GM19240 (cell line): Measurements from ENCODE around the gene ZBTB16.

ENCODE experiments used
- DNase-seq: peaks from one replicate; pipeline ENCODE4 v3.0.0; 2011; ENCODE audit warnings: low spot score; ENCODE audit not compliant: insufficient read length

The ZBTB16 gene

DNA sequence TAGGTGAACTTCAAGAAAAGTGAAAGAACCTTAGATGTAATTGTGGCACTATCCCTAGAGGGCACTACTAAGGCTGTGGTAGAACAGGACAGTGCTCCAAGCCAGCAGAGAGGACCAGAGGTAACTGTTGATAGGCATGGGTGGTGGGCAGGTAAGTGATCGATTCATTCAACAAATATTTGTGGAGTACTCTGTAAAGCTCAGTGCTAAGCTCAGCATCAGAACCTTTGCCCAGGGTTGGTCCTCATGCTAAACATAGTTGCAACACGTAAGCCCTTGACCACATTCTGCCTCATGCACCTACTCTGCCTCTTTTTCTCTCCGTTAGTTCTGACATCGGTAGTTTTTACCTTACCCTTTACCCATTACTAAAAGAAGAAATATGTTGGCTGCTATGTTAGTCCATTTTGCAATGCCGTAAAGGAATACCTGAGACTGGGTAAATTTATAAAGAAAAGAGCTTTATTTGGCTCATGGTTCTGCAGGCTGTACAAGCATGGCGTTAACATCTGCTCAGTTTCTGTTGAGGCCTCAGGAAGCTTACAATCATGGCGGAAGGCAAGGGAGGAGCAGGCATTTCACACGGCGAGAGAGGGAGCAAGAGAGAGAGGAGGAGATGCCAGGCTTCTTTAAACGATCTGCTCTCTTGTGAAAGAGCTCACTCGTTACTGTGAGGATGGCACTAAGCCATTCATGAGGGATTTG is 218.3 kb downstream of the ZBTB16 start:
- DNase-seq = no peak

DNA sequence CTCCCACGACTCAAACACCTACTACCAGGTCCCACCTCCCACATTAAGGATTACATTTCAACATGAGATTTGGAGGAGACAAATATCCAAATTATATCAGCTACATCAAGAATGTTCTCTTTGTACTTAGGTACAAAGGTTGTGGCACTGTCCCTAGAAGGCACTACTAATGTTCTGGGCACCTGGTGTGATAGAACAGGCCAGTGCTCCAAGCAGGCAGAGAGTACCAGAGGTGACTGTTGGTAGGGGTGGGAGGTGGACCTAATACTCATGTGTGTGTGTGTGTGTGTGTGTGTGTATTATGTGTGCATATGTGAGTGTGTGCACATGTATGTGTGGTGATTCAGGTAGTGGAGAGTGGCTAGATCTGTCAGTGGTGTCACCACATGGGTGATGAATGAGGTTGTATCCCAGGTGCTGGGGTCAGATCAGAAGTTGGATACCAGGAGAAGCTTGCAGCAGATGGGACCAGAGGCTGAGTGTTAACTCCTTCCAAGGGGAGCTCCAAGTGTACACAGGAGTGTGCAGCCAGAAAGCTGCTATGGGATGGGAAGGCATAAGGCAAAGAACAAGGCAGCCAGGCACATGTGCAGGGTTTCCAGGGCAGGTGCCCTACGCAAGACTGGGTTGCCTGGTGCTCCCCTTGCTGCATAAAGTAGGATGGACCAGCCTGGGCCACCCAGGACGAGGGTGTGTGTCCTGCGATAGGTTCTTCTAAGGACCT is 219.0 kb downstream of the ZBTB16 start:
- DNase-seq = no peak

GRCh38 chr11:114279792-114280546 is 220.5 kb downstream of the ZBTB16 start:
- DNase-seq = no peak

- no peak for DNase-seq
Measured at GRCh38 chr11:114280696-114281095, 221.2 kb downstream of the ZBTB16 start.

GRCh38 chr11:114281388-114281956 is 222.0 kb downstream of the ZBTB16 start:
- DNase-seq = no peak

GRCh38 chr11:114282488-114282887 is 223.0 kb downstream of the ZBTB16 start:
- DNase-seq = no peak

GRCh38 chr11:114283422-114283821 is 223.9 kb downstream of the ZBTB16 start:
- no peak for DNase-seq

- DNase-seq = no peak
Measured at GRCh38 chr11:114284021-114284420, 224.5 kb downstream of the ZBTB16 start.

- DNase-seq = no peak
Measured at GRCh38 chr11:114284914-114285313, 225.4 kb downstream of the ZBTB16 start.

DNA sequence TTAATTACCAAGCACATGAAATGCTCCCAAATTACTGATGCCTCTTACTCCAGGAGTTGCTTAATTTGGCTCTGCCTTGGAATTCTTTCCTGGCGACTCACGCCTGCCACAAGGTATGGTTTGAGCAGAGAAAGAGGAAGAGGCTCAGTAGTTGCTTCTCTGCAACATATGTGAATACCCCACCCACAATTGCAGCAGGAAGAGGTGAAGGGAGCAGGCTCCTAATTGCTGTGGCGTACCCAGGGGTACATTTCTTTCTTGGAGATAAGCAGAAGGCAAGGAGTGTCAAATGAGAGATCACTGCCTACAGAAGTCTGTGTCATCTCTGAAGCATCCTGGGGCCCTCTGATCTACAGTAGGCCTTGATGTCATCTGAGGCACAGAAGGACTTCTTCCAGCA is 226.1 kb downstream of the ZBTB16 start:
- no peak for DNase-seq

- no peak for DNase-seq
Measured at GRCh38 chr11:114286229-114286628, 226.7 kb downstream of the ZBTB16 start.

DNA sequence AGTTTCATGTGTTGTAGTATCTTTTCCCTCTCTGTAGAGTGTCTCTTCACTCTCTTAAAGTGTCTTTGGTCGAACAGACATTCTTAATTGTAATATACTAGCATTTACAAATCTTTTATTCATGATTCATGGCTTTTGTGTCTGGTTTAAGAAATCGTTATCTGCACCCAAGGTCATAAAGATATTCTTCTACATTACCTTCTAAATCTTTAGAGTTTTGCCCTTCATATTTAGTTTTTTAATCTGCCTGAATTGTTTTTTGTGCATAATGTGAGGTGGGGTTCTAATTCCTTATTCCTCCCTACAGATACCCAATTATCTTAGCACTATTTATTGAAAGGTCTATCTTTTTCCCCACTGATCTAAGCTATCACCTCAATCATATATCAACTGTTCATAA is 227.6 kb downstream of the ZBTB16 start:
- DNase-seq = no peak

DNA sequence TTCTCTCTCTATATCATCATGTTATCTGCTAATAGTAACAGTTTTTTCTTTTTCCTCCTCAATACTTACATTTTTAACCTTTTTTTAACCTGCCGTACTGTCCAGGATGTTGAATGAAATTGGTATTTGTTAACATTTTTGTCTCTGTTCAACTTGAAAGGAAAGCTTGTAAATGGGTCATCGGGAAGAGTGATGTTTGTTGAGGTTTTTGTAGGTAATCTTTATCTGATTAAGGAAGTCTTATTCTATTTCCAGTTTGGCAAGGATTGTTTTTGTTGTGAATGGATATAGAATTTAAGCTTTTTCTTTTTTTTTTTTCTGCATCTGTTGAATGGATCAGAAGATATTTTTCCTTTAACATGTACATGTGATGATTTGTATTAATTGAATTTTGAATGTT is 228.6 kb downstream of the ZBTB16 start:
- DNase-seq = no peak

- no peak for DNase-seq
Measured at GRCh38 chr11:114289779-114290178, 230.3 kb downstream of the ZBTB16 start.

- DNase-seq = no peak
Measured at GRCh38 chr11:114290503-114291235, 231.2 kb downstream of the ZBTB16 start.

DNA sequence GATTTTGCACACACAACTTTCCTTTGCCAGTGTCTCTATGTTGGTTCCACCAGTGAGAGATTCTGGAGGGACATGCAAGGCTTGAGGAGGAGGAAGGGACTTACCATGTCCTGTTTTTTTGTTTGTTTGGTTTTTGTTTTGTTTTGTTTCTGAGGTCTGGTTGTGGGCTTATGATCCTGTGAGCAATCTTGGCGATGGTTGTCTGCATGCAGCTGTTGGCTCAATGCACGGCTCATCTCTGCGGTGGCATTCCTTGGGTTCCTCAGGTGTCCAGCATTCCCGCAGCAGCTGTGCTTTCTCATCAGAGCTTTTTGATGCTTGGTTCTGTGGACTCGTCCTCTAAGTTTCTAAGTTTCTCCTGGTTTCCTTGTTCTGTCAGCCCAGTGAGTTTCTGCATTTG is 231.9 kb downstream of the ZBTB16 start:
- DNase-seq = no peak

DNA sequence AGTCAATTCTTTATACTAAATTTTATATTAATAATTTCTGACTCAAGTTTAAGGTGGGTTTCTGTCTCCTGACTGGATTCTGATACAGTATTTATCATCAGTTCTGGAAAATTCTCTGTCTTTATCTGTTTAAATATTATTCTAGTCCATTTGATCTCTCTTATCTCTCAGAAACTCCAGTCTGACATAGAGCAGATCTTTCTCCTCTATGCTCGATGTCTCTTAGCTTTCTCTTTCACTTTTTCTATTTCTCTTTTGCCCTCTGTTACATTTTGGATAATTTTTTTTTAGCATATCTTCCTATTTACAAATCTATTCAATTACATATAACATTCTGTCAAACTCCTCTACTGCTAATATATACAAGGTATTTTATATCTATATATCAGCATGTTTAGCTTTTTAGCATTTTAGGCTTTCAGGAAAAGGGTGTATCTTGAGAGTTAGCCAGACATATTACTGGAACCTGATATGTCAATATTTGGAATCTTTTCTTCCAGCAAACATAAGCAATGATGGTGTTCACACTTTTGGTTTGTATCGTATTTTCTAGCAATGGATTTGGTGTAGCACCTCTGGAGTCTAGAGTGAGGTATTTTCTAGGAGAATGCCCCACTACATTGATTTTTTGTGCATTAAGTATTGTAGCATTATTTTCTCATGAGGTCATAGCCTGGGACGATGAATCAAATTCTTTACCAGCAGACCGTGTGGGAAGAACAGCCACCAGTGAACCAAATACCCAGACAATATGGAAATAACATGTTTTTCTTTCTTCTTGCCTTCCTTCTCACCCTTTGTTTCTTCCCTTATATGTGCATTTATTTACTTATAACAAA is 232.6 kb downstream of the ZBTB16 start:
- no peak for DNase-seq

GRCh38 chr11:114293201-114293711 is 233.7 kb downstream of the ZBTB16 start:
- no peak for DNase-seq

DNA sequence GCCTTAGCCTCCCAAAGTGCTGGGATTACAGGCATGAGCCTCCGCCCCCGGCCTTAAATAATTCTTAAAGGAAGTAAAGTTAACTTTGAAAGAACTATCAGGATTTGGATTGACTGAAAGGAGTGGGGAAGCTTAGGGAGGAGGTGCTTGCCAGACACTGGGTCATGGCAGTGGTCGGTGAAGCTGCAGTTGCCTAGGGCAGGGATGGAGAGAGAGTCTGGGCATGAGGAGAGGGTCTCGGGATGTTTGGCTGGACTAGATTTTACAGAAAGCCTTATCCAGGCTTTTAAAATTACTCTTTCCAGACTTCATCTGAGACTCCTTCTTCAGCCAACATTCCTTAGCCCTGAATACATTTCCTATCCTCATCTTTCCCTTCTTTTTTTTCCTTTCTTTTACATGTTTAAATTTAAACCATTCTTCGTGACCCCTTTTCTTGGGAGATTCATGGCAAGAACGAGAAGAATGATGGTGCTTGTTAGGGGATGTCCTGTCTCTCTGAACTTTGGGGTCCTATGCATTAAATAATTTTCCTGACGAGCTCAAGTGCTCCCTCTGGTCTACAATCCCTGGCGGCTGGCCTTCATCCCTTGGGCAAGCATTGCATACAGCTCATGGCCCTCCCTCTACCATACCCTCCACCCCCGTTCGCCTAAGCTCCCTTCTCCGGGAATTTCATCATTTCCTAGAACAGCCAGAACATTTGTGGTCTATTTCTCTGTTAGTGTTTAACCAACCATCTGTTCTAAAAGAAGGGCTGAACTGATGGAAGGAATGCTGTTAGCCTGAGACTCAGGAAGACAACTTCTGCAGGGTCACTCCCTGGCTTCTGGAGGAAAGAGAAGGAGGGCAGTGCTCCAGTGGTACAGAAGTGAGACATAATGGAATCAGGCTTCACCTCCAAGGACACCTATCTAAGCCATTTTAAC is 236.4 kb downstream of the ZBTB16 start, which contains the start of gene NNMT:
Gene NNMT, plus strand, starts transcription at position 724 of the 929 bp plus-strand sequence. Its CDS starts 158 bp downstream, at position 882.
- DNase-seq = no peak
